ENCODE results near the gene GIMAP4.

The GIMAP4 gene

DNA sequence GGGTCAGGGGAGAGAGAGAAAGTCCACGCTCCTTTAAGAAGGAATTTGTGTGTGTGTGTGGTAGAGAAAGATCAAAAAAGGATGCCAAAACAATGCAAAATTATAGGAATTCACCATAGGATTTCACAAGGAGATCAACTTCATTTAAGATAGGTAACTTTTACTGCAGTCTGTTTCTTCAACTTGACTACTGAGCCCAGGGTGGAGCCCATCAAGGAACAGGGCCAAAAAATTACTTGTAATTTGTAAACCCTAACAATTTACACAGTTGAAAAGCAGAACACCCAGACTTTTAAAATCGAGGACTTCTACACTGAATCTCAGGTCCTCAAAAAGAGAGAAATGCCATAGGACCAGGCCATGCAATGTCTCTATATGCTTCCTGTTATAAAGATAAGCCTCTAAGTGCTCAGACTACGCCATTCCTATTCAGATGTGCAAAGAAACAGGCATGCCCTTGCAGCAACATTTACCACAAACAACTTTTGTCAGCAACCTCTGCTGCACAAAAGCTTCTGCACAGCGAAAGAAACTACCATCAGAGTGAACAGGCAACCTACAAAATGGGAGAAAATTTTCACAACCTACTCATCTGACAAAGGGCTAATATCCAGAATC, 10.6 kb upstream of the GIMAP4 start:
- H3K4me3 ChIP-seq (ENCODE audit: low read length): no peak overlapping the region

DNA sequence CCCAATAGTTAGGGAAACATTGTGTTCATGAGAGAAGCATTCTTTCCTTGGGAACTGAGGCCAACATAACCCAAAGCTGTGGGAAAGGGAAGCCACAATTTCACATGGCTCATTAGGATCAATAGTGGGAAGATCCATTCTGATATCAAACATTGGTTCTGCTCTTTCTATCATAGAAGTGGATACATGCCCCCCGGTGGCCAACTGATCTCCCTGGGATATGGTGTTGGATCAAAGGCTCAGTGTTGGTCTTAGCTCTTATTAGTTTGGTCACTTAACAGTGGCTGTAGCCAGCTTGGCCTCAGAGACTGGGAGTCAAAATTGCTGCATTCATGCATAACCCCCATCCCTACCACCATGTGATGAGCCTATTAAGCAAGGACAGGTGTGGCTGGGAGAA, 6.7 kb upstream of the GIMAP4 start:
- TF ChIP-seq, protein P1, sequence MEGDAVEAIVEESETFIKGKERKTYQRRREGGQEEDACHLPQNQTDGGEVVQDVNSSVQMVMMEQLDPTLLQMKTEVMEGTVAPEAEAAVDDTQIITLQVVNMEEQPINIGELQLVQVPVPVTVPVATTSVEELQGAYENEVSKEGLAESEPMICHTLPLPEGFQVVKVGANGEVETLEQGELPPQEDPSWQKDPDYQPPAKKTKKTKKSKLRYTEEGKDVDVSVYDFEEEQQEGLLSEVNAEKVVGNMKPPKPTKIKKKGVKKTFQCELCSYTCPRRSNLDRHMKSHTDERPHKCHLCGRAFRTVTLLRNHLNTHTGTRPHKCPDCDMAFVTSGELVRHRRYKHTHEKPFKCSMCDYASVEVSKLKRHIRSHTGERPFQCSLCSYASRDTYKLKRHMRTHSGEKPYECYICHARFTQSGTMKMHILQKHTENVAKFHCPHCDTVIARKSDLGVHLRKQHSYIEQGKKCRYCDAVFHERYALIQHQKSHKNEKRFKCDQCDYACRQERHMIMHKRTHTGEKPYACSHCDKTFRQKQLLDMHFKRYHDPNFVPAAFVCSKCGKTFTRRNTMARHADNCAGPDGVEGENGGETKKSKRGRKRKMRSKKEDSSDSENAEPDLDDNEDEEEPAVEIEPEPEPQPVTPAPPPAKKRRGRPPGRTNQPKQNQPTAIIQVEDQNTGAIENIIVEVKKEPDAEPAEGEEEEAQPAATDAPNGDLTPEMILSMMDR (conservative IDR thresholded peaks at IDR 0.05; ENCODE audit: low read depth, low read length): no peak
- no peak overlapping the region for H3K4me3 ChIP-seq (ENCODE audit: low read length)
- no peak for DNase-seq (ENCODE audit: low read depth)

More for the DNA sequence above, 10.6 kb upstream of the GIMAP4 start:
- TF ChIP-seq, protein P1 (conservative IDR thresholded peaks at IDR 0.05; ENCODE audit: low read depth, low read length): no peak
- no peak for DNase-seq (ENCODE audit: low read depth)

DNA sequence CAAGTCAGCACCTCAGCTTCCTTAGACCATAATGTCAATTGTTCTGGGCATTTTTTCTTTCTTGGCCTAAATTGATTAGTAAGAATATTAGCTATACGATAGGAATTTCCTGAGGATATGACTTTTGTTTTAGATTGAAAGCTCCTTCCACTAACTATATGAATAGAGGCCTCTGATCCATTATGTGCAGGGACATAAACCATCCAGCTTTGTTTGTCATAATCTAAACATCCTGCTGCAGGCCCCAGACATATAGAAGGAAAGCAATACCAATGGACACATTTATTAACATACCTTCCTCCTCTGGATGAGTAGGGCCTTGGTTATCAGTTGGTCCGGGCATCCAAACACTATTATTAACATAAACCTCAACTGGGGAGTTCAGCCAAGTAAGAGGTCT, 4.3 kb upstream of the GIMAP4 start:
- TF ChIP-seq, protein P1 (conservative IDR thresholded peaks at IDR 0.05; ENCODE audit: low read depth, low read length): no peak
- no peak overlapping the region for H3K4me3 ChIP-seq (ENCODE audit: low read length)
- DNase-seq (ENCODE audit: low read depth): no peak

DNA sequence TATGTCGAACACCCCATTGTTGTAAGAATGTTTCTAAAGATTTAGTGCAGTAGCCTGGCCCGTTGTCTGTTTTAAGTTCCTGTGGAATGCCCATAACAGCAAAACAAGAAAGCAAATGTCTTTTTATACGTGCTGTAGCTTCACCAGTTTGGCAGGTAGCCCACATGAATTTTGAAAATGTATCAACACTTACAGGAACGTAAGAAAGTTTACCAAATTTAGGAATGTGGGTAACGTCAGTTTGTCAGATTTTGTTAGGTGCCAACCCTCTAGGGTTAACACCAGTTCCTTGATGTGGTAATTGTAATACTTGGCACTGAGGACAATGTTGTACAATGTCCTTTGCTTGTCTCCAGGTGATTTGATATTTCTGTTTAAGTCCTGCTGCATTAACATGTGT, 3.2 kb upstream of the GIMAP4 start:
- TF ChIP-seq, protein P1 (conservative IDR thresholded peaks at IDR 0.05; ENCODE audit: low read depth, low read length): no peak
- no peak overlapping the region for H3K4me3 ChIP-seq (ENCODE audit: low read length)
- no peak for DNase-seq (ENCODE audit: low read depth)

DNA sequence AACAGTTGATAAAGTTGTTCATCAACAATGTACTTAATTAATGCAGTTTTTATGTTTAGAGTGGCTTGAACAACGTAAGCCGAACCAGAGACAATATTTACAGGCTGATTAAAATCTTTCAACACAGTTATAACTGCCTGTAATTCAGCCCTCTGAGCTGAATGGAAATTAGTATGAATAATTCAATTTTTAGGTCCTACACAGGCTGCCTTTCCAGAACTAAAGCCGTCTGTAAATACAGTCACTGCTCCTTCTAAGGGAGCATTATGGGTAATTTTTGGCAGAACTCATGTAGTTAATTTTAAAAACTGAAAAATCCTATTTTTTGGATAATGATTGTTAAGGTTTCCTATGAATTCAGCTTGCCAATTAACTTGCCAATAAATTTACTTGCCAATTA, 2.6 kb upstream of the GIMAP4 start:
- DNase-seq (ENCODE audit: low read depth): no peak
- TF ChIP-seq, protein P1 (conservative IDR thresholded peaks at IDR 0.05; ENCODE audit: low read depth, low read length): no peak
- H3K4me3 ChIP-seq (ENCODE audit: low read length): no peak overlapping the region

DNA sequence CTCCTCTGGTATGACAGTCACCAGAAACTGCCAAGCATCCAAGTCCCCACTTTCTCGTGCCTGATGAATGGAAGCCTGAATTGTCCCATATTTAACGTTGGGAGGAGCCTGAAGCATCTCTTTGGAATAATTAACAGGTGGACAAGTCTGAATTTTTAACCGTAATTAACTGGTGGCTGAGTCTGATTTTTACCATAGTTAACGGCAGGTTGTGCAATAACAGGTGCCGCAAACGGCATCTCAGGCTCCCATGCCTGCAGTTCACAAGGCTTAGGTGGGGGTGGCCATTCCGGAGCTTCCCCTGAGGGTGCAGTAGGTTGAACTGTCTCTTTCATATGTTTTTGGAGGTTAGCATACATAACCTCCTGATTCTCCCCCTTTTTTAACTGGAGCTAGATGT, 2.0 kb upstream of the GIMAP4 start:
- DNase-seq (ENCODE audit: low read depth): no peak
- no peak overlapping the region for H3K4me3 ChIP-seq (ENCODE audit: low read length)
- TF ChIP-seq, protein P1 (conservative IDR thresholded peaks at IDR 0.05; ENCODE audit: low read depth, low read length): no peak

DNA sequence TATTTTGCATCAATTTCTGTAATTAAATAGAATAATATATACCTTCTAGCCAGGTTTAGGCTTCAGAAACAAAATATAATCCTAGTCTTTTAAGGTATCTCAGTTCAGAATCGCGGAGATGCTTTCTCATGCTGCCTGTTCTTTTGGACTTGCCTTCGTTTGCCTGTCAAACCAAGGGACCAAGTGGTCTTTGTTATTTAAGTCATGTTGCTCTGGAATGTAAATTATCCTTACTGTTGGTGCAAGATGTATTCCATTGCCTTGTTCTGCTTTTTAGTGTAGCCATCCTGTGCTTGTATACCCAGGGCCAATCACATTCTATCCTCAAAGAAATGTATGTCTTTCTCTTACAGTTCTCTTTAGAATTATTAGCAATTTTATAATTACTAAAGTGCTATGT, 1.1 kb upstream of the GIMAP4 start:
- TF ChIP-seq, protein P1 (conservative IDR thresholded peaks at IDR 0.05; ENCODE audit: low read depth, low read length): no peak
- H3K4me3 ChIP-seq (ENCODE audit: low read length): no peak overlapping the region
- DNase-seq (ENCODE audit: low read depth): no peak
